ENCODE measurements around the gene C2orf42.
A peak's percentile ranks its signal among the peaks of the same experiment; 100 is the strongest.
"Not testable (repeated sequence)": the region's sequence is repeated elsewhere in the genome, so short reads cannot be mapped to it uniquely, and the experiment has no call there.

The C2orf42 gene

DNA sequence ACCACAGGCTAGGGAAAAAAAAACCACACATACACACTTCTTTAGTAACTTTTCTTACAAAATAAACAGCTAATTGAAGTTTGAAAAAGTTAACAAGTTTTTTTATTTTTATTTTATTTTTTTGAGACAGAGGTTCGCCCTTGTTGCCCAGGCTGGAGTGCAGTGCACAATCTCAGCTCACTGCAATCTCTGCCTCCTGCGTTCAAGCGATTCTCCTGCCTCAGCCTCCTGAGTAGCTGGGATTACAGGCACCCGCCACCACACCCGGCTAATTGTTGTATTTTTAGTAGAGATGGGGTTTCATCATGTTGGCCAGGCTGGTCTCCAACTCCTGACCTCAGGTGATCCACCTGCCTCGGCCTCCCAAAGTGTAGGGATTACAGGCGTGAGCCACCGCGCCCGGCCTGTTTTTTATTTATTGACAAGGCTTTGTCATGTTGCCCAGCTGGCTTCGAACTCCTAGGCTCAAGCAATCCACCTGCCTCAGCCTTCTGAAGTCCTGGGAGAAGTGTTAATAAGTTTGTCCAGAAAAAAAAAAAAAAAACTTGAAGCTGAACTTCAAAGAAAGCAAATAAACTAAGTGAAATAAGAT lies 21.1 kb downstream of the C2orf42 start:
- DNase-seq: not testable (repeated sequence)

DNA sequence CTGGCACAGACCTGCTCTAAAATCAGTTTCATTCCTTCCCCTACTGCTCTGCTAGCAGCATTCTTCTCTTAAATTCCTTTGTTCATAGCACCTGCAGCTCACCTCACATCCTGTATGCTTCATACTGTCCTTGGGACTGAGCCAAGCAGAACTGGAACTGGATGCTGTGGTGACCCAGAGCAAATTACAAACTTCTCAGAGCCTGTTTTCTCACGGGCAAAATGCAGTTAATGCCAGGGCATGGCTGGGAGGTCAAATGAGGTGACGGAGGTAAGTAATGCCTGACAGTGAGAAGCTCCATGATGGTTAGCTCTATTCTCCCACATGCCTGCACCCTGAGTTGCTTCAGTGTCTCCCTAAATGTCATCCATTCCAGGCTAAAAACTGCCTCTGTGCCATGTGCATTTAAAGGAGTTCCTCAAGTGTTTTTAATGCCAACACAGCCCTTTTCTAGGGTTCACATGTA lies 29.7 kb downstream of the C2orf42 start:
- DNase-seq: no peak

DNA sequence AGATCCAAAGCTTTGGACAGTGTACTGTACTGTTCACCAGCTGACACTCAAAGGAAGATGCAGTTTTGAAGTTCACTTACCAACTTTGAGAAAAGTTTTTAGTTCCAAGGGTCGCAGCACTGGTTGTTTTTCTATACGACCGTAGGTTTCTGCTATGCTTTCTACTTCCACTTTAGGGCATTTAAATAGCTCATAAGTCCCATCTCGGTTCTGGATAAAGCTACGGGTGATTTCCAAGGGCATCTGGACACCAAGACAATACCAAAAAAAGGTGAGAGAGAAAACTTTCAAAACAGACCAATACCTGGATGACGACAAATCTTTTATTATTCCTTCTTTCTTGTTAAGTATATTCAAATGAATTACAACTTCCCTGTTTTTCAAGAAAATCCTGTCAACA lies 30.3 kb downstream of the C2orf42 start:
- no peak for DNase-seq

DNA sequence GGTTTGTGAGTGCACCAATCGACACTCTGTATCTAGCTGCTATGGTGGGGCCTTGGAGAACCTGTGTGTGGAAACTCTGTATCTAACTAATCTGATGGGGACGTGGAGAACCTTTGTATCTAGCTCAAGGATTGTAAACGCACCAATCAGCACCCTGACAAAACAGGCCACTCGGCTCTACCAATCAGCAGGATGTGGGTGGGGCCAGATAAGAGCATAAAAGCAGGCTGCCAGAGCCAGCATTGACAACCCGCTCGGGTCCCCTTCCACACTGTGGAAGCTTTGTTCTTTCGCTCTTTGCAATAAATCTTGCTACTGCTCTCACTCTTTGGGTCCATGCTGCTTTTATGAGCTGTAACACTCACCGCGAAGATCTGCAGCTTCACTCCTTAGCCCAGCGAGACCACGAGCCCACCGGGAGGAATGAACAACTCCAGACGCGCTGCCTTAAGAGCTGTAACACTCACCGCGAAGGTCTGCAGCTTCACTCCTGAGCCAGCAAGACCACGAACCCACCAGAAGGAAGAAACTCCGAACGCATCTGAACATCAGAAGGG lies 41.6 kb downstream of the C2orf42 start:
- DNase-seq: not testable (repeated sequence)

DNA sequence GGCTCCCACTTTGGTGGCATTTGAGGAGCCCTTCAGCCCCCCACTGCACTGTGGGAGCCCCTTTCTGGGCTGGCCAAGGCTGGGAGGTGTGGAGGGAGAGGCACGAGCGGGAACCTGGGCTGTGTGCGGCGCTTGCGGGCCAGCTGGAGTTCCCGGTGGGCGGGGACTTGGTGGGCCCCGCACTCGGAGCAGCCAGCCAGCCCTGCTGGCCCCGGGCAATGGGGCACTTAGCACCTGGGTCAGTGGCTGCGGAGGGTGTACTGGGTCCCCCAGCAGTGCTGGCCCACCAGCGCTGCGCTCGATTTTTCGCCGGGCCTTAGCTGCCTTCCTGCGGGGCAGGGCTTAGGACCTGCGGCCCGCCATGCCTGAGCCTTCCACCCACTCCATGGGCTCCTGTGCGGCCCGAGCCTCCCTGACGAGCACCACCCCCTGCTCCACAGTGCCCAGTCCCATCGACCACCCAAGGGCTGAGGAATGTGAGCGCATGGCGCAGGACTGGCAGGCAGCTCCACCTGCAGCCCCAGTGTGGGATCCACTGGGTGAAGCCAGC lies 42.5 kb downstream of the C2orf42 start:
- DNase-seq: not testable (repeated sequence)

DNA sequence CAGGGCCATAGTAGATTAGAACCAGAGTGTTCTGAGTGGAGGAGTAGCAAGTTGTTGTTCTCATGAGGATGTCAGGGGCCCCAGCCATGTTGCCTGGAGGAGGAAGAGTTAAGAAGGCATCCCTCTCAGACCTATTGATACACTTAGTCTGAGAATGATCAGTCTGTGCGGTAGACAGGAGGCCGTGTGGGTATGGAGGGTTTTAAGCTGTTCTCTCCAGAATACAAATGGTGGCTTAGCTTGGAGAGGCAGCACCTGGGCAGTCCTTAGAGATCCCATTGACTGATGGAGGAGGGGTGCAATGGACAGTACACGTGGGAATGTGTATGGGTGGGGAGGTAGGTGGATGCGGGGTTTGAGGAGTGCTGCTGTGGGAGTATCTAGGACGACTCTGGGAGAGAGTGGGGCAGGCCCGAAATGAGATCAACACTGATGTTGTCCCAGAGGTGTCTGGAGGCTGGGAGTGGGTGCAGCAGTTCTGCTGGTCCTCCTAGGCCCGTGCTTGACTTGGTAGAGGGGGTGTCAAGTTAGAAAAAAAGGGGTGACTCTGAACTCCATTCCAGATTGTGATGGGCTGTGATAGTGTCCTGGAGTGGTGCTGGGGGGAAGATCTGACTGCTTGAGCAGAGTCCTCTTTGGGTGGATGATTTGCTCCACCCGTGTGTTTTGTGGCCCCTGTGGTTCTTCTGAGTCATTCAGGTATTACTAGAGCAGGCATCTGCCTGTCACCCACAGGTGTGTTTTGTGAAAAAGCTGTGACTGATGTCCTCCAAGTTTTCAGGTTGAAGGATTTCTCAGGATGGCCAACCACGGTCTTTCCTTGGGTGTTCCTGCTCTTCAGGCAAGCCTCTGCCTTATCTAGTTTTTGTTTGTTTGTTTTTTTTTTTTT lies 44.7 kb downstream of the C2orf42 start:
- DNase-seq: no peak

DNA sequence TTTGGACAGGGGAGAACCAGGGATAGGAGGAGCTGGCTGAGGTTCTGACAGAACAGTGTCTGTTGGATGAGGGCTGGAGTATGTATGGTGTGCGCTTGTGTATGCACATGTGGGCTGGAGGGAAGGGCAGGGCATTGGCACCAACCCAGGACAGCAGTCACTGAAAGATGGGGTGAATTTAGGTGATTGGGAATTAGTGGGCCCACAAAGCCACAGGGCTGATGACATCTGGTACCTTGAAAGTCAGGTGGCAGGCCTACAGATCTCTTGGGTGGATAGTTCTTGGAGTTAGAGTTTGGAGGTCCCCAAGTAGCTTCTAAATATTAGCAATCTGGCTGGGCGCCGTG lies 45.7 kb downstream of the C2orf42 start:
- no peak for DNase-seq

DNA sequence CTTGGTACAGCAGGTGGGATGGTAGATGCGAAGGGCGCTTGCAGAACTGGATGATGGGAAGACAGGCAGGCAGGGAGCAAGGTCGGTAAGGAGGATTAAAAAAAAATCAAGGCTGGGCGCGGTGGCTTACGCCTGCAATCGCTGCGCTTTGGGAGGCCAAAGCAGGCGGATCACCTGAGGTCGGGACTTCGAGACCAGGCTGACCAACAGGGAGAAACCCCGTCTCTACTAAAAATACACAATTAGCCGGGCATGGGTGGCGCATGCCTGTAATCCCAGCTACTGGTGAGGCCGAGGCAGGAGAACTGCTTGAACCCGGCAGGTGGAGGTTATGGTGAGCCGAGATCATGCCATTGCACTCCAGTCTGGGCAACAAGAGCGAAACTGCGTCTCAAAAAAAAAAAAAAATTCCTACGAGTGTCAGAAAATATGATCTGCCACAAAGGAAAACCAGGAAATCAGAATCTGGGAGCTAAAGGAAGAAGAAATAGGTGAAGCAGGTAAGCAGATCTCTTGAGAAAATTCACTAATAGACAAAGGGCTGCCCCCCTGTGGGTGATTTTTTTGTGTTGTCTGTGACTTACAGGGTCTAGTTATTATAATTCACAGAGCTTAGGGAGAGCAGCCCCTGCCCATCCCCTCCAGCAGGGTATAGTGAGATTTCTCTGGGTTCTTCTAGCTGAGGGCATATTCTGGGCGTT lies 46.2 kb downstream of the C2orf42 start:
- no peak for DNase-seq

DNA sequence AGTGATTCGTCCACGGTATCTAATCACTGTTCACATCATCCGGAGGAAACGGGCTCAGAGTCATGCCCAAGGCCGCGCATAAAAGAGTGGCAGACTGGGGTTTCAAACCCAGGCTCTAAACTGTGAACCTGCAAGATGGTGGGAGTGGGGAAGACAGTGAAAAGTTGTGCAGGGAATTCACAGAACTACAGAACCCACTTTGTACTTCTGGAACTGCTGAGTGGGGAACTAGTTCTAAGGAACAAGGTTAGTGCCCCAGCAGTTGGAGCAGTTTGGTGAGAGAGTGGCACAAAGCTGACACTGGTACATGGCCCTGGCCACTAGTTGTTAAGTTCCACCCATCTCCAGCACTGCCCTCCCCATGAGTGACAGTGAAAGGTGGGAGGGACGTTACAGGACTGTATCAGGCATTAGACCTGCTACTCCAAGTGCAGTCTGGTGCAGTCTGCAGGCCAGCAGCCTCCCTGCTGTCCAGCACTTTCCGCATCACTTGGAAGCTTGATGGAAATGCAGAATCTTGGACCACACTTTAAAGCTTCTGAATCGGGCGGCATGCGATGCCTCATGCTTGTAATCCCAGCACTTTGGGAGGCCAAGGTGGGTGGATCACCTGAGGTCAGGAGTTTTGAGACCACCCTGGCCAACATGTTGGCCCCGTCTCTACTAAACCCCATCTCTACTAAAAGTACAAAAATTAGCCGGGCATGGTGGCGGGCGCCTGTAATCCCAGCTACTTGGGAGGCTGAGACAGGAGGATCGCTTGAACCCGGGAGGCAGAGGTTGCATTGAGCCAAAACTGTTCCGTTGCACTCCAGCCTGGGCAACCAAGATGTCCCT lies 47.3 kb downstream of the C2orf42 start:
- DNase-seq: no peak

GRCh38 chr2:70142590-70143313 lies 48.1 kb downstream of the C2orf42 start:
- peak; percentile 94 for DNase-seq

DNA sequence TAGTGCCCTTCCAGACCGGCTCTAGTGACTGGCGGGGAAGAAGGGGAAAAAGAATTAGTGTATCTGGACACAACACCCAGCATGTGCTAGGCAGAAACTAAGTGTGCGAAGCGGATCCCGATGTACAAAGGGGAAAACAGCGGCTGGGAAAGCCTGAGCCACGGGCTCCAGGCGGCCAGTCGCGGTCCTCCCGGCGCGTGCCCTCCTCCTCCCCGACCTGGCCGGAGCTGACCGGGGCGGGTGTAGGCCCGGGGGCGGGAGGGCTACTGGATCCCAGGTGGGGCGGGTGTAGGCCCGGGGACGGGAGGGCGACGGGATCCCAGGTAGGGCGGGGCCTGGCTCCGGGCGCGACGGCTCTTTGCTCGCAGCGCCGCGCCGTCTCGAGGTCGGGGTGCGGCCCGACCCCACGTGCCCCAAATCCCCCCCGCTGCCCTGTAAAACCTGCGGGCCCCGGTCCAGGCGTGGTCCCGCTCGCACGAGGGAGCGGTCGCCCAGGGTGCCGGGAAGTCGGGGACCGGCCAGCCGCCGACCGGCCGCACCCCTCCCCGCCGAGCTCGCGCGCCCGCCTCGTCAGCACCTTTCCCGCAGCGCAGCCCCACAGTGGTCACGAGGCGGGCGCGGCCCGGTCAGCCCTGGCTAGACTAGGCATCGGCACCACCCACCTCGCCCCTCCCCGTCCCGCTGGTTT lies 48.8 kb downstream of the C2orf42 start:
- peak in 1 of 2 donors; percentile 65 for DNase-seq

DNA sequence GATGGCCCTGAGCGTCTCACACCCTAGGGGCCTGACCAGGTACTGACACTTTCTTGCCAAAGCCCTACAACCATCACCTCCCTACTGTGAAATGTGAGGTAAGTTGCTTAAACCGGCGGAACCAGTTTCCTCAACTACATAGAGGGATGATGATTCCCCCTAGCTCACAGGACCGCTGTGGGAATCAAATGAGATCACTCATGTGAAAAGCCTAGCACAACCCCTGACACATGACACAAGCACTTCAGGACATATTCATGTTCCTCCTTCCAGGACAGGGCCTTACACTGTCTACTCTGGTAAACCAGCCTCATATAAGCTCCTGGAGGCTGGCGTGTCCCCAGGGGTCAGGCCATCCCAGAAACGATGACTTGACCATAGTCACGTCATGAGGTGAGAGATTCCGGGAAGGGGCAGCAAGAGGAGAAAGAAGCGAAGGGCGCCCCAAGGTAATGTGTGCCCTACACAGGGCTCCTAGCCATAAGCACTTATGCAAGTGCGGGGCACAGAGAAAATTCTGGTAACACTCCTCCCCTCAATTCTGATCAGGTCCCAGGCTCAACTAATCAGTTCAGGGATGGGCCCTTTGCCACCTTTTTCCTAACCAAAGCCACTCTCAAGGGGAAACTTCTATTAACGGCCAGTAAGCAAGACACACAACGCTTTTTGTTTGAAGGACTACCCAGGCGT lies 49.5 kb downstream of the C2orf42 start:
- DNase-seq: peak in 1 of 2 donors; percentile 27

DNA sequence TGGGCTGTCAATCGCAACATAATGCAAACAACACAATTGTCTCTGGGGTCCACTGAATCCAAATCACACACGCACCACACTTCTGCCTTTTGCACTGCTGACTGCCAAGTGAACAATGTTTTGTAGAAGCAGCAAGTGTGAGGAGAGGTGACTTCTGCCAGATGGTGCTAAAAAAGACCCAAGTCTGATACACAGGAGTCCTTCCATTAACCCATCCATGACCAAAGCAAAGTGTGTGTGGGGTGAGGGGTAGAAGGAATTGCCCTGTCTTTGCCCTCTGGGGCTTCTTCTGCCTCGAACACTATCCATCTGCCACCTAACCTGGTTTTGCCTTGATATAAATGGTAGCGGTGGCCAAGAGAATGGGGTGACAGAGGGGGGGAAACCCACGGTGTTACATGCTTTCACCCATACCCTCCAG lies 50.0 kb downstream of the C2orf42 start:
- DNase-seq: no peak

DNA sequence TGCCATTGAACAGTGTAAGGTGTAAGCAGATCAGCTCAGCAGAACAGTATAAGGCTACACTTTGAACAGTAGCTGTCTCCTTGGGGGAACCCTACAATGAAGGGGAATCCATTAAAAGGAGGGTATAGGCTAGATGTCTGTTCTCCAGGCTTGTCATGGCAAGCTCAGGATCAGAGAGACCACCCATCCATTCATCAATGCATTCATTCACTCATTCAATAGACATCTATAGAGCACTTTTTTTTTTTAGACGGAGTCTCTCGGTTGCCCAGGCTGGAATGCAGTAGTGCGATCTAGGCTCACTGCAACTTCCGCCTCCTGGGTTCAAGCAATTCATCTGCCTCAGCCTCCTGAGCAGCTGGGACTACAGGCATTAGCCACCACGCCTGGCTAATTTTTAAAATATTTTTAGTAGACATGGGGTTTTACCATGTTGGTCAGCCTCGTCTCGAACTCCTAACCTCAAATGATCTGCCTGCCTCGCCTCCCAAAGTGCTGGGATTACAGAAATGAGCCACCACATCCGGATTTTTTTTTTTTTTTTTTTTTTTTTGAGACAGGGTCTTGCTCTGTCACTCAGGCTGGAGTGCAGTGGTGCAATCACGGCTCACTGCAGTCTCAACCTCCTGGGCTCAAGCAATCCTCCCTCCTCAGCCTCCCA lies 56.4 kb downstream of the C2orf42 start:
- not testable (repeated sequence) for DNase-seq

- DNase-seq: no peak
These were observed 57.1 kb downstream of the C2orf42 start for GRCh38 chr2:70133491-70134322.

GRCh38 chr2:70133127-70133452 lies 57.7 kb downstream of the C2orf42 start:
- DNase-seq: no peak

DNA sequence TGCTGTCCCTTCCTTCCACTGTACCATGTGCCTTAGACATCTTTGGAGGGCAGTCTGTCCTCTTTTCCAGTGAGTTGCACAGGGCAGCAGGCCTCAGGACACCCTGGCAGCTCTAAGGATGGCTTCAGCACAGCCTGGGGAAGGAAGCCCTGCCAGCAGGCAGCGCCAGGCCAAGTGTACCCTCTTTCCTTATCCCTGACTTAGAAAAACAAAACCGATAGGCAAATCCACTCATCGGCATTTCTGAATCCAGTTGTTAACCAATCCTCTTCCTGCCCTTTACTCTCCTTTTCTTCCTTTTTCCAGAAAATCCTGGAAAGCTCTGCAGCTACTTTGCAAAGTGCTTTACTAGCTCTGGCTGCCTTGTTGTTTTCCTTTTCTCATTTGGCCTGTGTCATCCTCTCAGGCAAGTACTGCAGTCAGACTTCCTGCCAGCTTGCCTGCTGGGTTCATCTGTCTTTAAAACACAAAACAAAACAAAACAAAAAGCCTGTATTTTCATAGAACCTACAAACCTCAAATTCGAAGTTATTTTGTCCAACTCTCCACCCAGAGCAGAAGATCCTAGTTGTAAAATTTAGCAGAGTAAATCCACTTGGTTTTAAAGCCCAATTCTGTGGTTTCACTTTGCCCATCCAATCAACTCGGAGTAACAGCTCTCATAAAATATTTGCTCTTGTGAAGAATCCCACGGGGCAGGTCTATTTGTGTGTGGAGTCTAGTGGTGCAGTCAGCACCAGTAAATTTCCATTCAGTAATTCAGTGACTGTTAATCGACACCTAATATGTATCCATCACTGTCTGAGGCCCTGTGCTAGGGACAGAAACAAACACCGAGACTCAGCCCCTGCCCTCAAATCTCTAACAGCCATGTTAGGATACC lies 58.3 kb downstream of the C2orf42 start:
- DNase-seq: peak; percentile 62 to 85

Measured in hippocampal formation (tissue), 2 donors.